ENCODE measurements around the gene USP53.
"Not testable (repeated sequence)": the region's sequence is repeated elsewhere in the genome, so short reads cannot be mapped to it uniquely, and the experiment has no call there.

USP53 gene

GRCh38 chr4:119212234-119212963 is at the start of gene USP53:
USP53 (plus strand) TSS chr4:119212713; CDS start chr4:119239760, 27,047 bp downstream.
- peak; percentile 97 for DNase-seq (ENCODE audit: low read depth in 2 of 2)

- DNase-seq (ENCODE audit: low read depth in 2 of 2): no peak
Measured at GRCh38 chr4:119165767-119166166, 46.7 kb upstream of the USP53 start.

GRCh38 chr4:119170195-119170594 is 42.3 kb upstream of the USP53 start:
- no peak for DNase-seq (ENCODE audit: low read depth in 2 of 2)

GRCh38 chr4:119172223-119172622 is 40.3 kb upstream of the USP53 start:
- no peak for DNase-seq (ENCODE audit: low read depth in 2 of 2)

GRCh38 chr4:119173729-119174361 is 38.7 kb upstream of the USP53 start:
- DNase-seq (ENCODE audit: low read depth in 2 of 2): not testable (repeated sequence)

- DNase-seq (ENCODE audit: low read depth in 2 of 2): no peak
Measured at GRCh38 chr4:119179011-119179410, 33.5 kb upstream of the USP53 start.

GRCh38 chr4:119184128-119184527 is 28.4 kb upstream of the USP53 start:
- DNase-seq (ENCODE audit: low read depth in 2 of 2): no peak

- DNase-seq (ENCODE audit: low read depth in 2 of 2): no peak
Measured at GRCh38 chr4:119189638-119190037, 22.9 kb upstream of the USP53 start.

GRCh38 chr4:119190354-119190753 is 22.2 kb upstream of the USP53 start:
- DNase-seq (ENCODE audit: low read depth in 2 of 2): no peak

GRCh38 chr4:119191505-119191904 is 21.0 kb upstream of the USP53 start:
- no peak for DNase-seq (ENCODE audit: low read depth in 2 of 2)

- DNase-seq (ENCODE audit: low read depth in 2 of 2): no peak
Measured at GRCh38 chr4:119197772-119198212, 14.7 kb upstream of the USP53 start.

GRCh38 chr4:119204916-119205315 is 7.6 kb upstream of the USP53 start:
- DNase-seq (ENCODE audit: low read depth in 2 of 2): no peak

- no peak for DNase-seq (ENCODE audit: low read depth in 2 of 2)
Measured at GRCh38 chr4:119205690-119206089, 6.8 kb upstream of the USP53 start.

- no peak for DNase-seq (ENCODE audit: low read depth in 2 of 2)
Measured at GRCh38 chr4:119206178-119206577, 6.3 kb upstream of the USP53 start.

GRCh38 chr4:119207051-119207450 is 5.5 kb upstream of the USP53 start:
- DNase-seq (ENCODE audit: low read depth in 2 of 2): no peak

- peak; percentile 13 to 36 for DNase-seq (ENCODE audit: low read depth in 2 of 2)
Measured at GRCh38 chr4:119209077-119209476, 3.4 kb upstream of the USP53 start.

GRCh38 chr4:119209586-119209985 is 2.9 kb upstream of the USP53 start:
- DNase-seq (ENCODE audit: low read depth in 2 of 2): no peak

GRCh38 chr4:119210775-119211174 is 1.7 kb upstream of the USP53 start:
- no peak for DNase-seq (ENCODE audit: low read depth in 2 of 2)

- no peak for DNase-seq (ENCODE audit: low read depth in 2 of 2)
Measured at GRCh38 chr4:119211867-119212233, 663 bp upstream of the USP53 start.

GRCh38 chr4:119212964-119213606 is 572 bp downstream of the USP53 start:
- DNase-seq (ENCODE audit: low read depth in 2 of 2): peak; percentile 41 to 59

- DNase-seq (ENCODE audit: low read depth in 2 of 2): no peak
Measured at GRCh38 chr4:119218093-119218492, 5.6 kb downstream of the USP53 start.

- DNase-seq (ENCODE audit: low read depth in 2 of 2): no peak
Measured at GRCh38 chr4:119221412-119221811, 8.9 kb downstream of the USP53 start.

GRCh38 chr4:119227690-119228089 is 15.2 kb downstream of the USP53 start:
- DNase-seq (ENCODE audit: low read depth in 2 of 2): no peak
